Measurements from ENCODE around the gene HBA1. TPM values are rescaled to one million over a fixed set of nuclear protein-coding genes. Genes with fewer than 3 reads are reported as not detected.
"Not testable (repeated sequence)": the region's sequence is repeated elsewhere in the genome, so short reads cannot be mapped to it uniquely, and the experiment has no call there.

HBA1 gene
- total RNA-seq: 357 TPM

GRCh38 chr16:176477-177382, at the start of gene HBA1:
Gene HBA1 (plus strand): TSS chr16:176680. CDS start chr16:176717, 37 bp downstream.
- DNase-seq: not testable (repeated sequence)

- DNase-seq: no peak
Observed at GRCh38 chr16:129075-129474, 47.4 kb upstream of the HBA1 start.

- DNase-seq: no peak
Observed at GRCh38 chr16:130533-131173, 45.8 kb upstream of the HBA1 start.

- no peak for DNase-seq
Observed at GRCh38 chr16:132120-132519, 44.4 kb upstream of the HBA1 start.

GRCh38 chr16:133716-134115, 42.8 kb upstream of the HBA1 start:
- DNase-seq: no peak

- DNase-seq: peak; percentile 54
Observed at GRCh38 chr16:138049-138417, 38.4 kb upstream of the HBA1 start.

GRCh38 chr16:140175-140857, 36.2 kb upstream of the HBA1 start:
- no peak for DNase-seq

- DNase-seq: no peak
Observed at GRCh38 chr16:142405-142967, 34.0 kb upstream of the HBA1 start.

GRCh38 chr16:143047-143446, 33.4 kb upstream of the HBA1 start:
- peak; percentile 17 for DNase-seq

GRCh38 chr16:143456-143855, 33.0 kb upstream of the HBA1 start:
- no peak for DNase-seq

GRCh38 chr16:144797-145252, 31.7 kb upstream of the HBA1 start:
- DNase-seq: no peak

GRCh38 chr16:146646-147045, 29.8 kb upstream of the HBA1 start:
- DNase-seq: no peak

GRCh38 chr16:149024-149660, 27.3 kb upstream of the HBA1 start:
- no peak for DNase-seq

GRCh38 chr16:152141-153128, 24.0 kb upstream of the HBA1 start, which contains the start of gene HBZ:
Gene HBZ (plus strand): TSS chr16:152644. CDS start chr16:152910, 266 bp downstream.
- no peak for DNase-seq

GRCh38 chr16:153129-153521, 23.4 kb upstream of the HBA1 start:
- DNase-seq: not testable (repeated sequence)

- not testable (repeated sequence) for DNase-seq
Observed at GRCh38 chr16:153550-154216, 22.8 kb upstream of the HBA1 start.

GRCh38 chr16:154217-155030, 22.1 kb upstream of the HBA1 start:
- peak; percentile 77 for DNase-seq

GRCh38 chr16:155031-155398, 21.5 kb upstream of the HBA1 start:
- DNase-seq: no peak

GRCh38 chr16:159136-159849, 17.2 kb upstream of the HBA1 start:
- DNase-seq: no peak

All from tongue (tissue), 2 donors.